Keratinocyte (primary cell): ENCODE data around the gene MC2R.

Source experiments
- EZH2 ChIP-seq: IDR thresholded peaks from one replicate; pipeline ENCODE4 v1.6.1; 2012; ENCODE audit warnings: inconsistent platforms, mild to moderate bottlenecking, low read length, moderate library complexity
- TF ChIP-seq, protein P1 (sequence below), 3 experiments: IDR thresholded peaks in 1 of 3; conservative IDR thresholded peaks in 1 of 3; optimal IDR thresholded peaks in 1 of 3; 2 replicates in 2 of 3; 3 replicates in 1 of 3; pipeline versions ENCODE3 to v1.5.1; 2011; ENCODE audit warnings: low read length in 3 of 3, mild to moderate bottlenecking in 3 of 3, moderate library complexity in 2 of 3, control low read depth in 1 of 3, inconsistent platforms in 1 of 3; ENCODE audit not compliant: insufficient read depth in 2 of 3; ENCODE audit errors: extremely low read depth in 1 of 3

- no peak for TF ChIP-seq EZH2
- TF ChIP-seq, protein P1, sequence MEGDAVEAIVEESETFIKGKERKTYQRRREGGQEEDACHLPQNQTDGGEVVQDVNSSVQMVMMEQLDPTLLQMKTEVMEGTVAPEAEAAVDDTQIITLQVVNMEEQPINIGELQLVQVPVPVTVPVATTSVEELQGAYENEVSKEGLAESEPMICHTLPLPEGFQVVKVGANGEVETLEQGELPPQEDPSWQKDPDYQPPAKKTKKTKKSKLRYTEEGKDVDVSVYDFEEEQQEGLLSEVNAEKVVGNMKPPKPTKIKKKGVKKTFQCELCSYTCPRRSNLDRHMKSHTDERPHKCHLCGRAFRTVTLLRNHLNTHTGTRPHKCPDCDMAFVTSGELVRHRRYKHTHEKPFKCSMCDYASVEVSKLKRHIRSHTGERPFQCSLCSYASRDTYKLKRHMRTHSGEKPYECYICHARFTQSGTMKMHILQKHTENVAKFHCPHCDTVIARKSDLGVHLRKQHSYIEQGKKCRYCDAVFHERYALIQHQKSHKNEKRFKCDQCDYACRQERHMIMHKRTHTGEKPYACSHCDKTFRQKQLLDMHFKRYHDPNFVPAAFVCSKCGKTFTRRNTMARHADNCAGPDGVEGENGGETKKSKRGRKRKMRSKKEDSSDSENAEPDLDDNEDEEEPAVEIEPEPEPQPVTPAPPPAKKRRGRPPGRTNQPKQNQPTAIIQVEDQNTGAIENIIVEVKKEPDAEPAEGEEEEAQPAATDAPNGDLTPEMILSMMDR (optimal IDR thresholded peaks at IDR 0.05 in 1 of 3, IDR thresholded peaks at IDR 0.05 in 1 of 3, conservative IDR thresholded peaks at IDR 0.05 in 1 of 3; ENCODE audit: extremely low read depth in 1 of 3, insufficient read depth in 2 of 3, low read length in 3 of 3), result no peak
Measured at GRCh38 chr18:13892098-13892497, 23.2 kb downstream of the MC2R start.
